GM23338 (cell line): Measurements from ENCODE around the gene PDIA2. TPM values are rescaled to one million over a fixed set of nuclear protein-coding genes. Genes with fewer than 3 reads are reported as not detected.

Source experiments
- CREB1 ChIP-seq: fragments of 250-450 bp; sonication (Bioruptor Pico); IDR thresholded peaks from 2 replicates; pipeline ENCODE4 v1.5.0; 2020; ENCODE audit warnings: low read depth, mild to moderate bottlenecking, moderate library complexity
- ETS1 ChIP-seq: IDR thresholded peaks from 2 replicates; pipeline ENCODE4 v1.6.1; 2016; ENCODE audit warnings: antibody characterized with exemption
- EZH2 ChIP-seq: fragments of 200-600 bp; sonication (generic); IDR thresholded peaks from one replicate; pipeline ENCODE4 v1.8.0; 2017; ENCODE audit warnings: antibody characterized with exemption, mild to moderate bottlenecking, low read depth; ENCODE audit not compliant: unreplicated experiment
- JUNB ChIP-seq: IDR thresholded peaks from one replicate; pipeline ENCODE4 v1.6.1; 2016; ENCODE audit warnings: antibody characterized with exemption; ENCODE audit not compliant: unreplicated experiment
- NANOG ChIP-seq: IDR thresholded peaks from 2 replicates; pipeline ENCODE4 v1.6.1; 2016; ENCODE audit warnings: antibody characterized with exemption, borderline replicate concordance
- REST ChIP-seq: IDR thresholded peaks from one replicate; pipeline ENCODE4 v1.6.1; 2018; ENCODE audit warnings: antibody characterized with exemption; ENCODE audit not compliant: unreplicated experiment
- STAT1 ChIP-seq: IDR thresholded peaks from one replicate; pipeline ENCODE4 v1.6.1; 2016; ENCODE audit warnings: antibody characterized with exemption; ENCODE audit not compliant: unreplicated experiment
- ZNF114 ChIP-seq: fragments of 250-450 bp; sonication (Bioruptor Pico); IDR thresholded peaks from 2 replicates; pipeline ENCODE4 v1.5.0; 2020; ENCODE audit warnings: mild to moderate bottlenecking, moderate library complexity
- ZNF331 ChIP-seq: fragments of 250-450 bp; sonication (Bioruptor Pico); IDR thresholded peaks from 2 replicates; pipeline ENCODE4 v1.5.0; 2020; ENCODE audit warnings: low read depth, mild to moderate bottlenecking, moderate library complexity
- ZNF462 ChIP-seq: fragments of 250-450 bp; sonication (Bioruptor Pico); IDR thresholded peaks from 2 replicates; pipeline ENCODE4 v1.5.0; 2020; ENCODE audit warnings: mild to moderate bottlenecking, moderate library complexity
- polyA plus RNA-seq: library from polyadenylated mRNA; unstranded; fragments of >200 nt; fragmentation: Nextera tagmentation; extraction: Ambion mirVana; gene quantifications from 2 replicates; pipeline ENCODE4 v1.2.1, GENCODE V29; 2016
- total RNA-seq: library from RNA; depleted of rRNA; stranded (reverse); fragments of >200 nt; shearing (Covaris generic); gene quantifications from 2 replicates; pipeline ENCODE4 v1.2.3, GENCODE V29; 2014

Gene PDIA2
- total and polyA plus RNA-seq, 2 experiments from 2014 or later = 0.39 to 0.87 TPM

GRCh38 chr16:290681-291405 lies 7.9 kb downstream of the PDIA2 start (continued):
- no peak for TF ChIP-seq ZNF462 (CRISPR knock-in tag)
- no peak for TF ChIP-seq STAT1
- TF ChIP-seq NANOG = no peak
- TF ChIP-seq EZH2 = no peak
- no peak for TF ChIP-seq ZNF331
- TF ChIP-seq ZNF114 (CRISPR knock-in tag) = no peak
- TF ChIP-seq CREB1 (CRISPR knock-in tag) = no peak
- TF ChIP-seq REST = no peak
- TF ChIP-seq JUNB = no peak
- TF ChIP-seq ETS1 = no peak
